Right lobe of liver (tissue), 6 donors: ENCODE measurements around the gene SMOC1. TPM values are rescaled to one million over a fixed set of nuclear protein-coding genes. Genes with fewer than 3 reads are reported as not detected.
A peak's percentile ranks its signal among the peaks of the same experiment; 100 is the strongest.

ENCODE experiments used
- ATAC-seq, 4 donors: fragments of 200-7000 bp; cut with Tn5 transposase; one replicate each; pipeline ENCODE4 v1.9.1; 2020; ENCODE audit warnings: mild to moderate bottlenecking in 4 of 4, moderate library complexity in 4 of 4
- DNase-seq, 3 donors: peaks; one replicate each; pipeline ENCODE4 v3.0.0-alpha.2; 2020
- H3K27ac ChIP-seq, 3 donors: fragments of 200-600 bp; one replicate each; pipeline ENCODE4 v1.8.0; 2022
- H3K27me3 ChIP-seq, 2 donors: fragments of 200-600 bp; one replicate each; pipeline ENCODE4 v1.8.0; 2022
- H3K36me3 ChIP-seq, 4 donors: fragments of 200-600 bp; sonication (generic) in 1 of 4; one replicate each; pipeline versions ENCODE4 v1.5.1 to v1.8.0; 2017 to 2022; ENCODE audit warnings: control low read depth in 1 of 4
- H3K4me1 ChIP-seq, 4 donors: fragments of 200-600 bp; sonication (generic) in 1 of 4; one replicate each; pipeline versions ENCODE4 v1.5.1 to v1.8.0; 2017 to 2022; ENCODE audit warnings: control low read depth in 1 of 4
- H3K4me3 ChIP-seq, 3 donors: fragments of 200-600 bp; one replicate each; pipeline ENCODE4 v1.8.0; 2022
- H3K9me3 ChIP-seq, 4 donors: fragments of 200-600 bp; sonication (generic) in 1 of 4; one replicate each; pipeline versions ENCODE4 v1.5.1 to v1.8.0; 2017 to 2022; ENCODE audit warnings: control low read depth in 1 of 4
- POLR2A ChIP-seq: fragments of 450-650 bp; IDR thresholded peaks from one replicate; pipeline ENCODE4 v1.6.1; 2017; ENCODE audit warnings: antibody characterized with exemption, mild to moderate bottlenecking
- WGBS: methylation state at CpG from one replicate; pipeline ENCODE4 v1.1.6; 2018; ENCODE audit warnings: low coverage, low lambda C conversion rate; ENCODE audit not compliant: insufficient coverage; ENCODE audit errors: missing lambda C conversion rate; 5-methylcytosine and 5-hydroxymethylcytosine counted together
- intact Hi-C, 2 donors: fragments of 100-400 bp; cut with DNase I; formaldehyde crosslinking; loops; one replicate each; pipeline versions ENCODE4 v1.11.2 to v1.14.1; 2022
- total RNA-seq, 6 experiments: library from RNA; depleted of rRNA in 2 of 6; stranded (reverse); fragments of >200 nt in 2 of 6; fragmentation: NEBNext Ultra II Directional in 3 of 6; extraction: Animal tissue kit (Norgen Biotek cat#: 25700) in 3 of 6; gene quantifications; one replicate each; pipeline versions ENCODE4 v1.1.0 to v1.2.4, GENCODE V29; 2016 to 2023
- TF ChIP-seq, protein P1 (sequence below), 4 donors: fragments of 200-600 bp in 3 of 4; fragments of 450-650 bp in 1 of 4; IDR thresholded peaks; one replicate each; pipeline versions ENCODE4 v1.5.1 to v1.8.0; 2016 to 2022; ENCODE audit warnings: antibody characterized with exemption in 4 of 4, mild to moderate bottlenecking in 2 of 4
- donor health status: DM: no; HTN: yes; CAD: no.
- donor health status: DM: no; HTN: no; CAD: no.
- donor health status: DM: no; HTN: no; CAD: no.
- donor health status: DM: no; HTN: yes; CAD: no.
- donor health status: DM: no; HTN: yes; CAD: no.

The SMOC1 gene
- total RNA-seq, 6 experiments from 2014 or later: 22.3 to 88.5 (median 45.4) TPM

DNA sequence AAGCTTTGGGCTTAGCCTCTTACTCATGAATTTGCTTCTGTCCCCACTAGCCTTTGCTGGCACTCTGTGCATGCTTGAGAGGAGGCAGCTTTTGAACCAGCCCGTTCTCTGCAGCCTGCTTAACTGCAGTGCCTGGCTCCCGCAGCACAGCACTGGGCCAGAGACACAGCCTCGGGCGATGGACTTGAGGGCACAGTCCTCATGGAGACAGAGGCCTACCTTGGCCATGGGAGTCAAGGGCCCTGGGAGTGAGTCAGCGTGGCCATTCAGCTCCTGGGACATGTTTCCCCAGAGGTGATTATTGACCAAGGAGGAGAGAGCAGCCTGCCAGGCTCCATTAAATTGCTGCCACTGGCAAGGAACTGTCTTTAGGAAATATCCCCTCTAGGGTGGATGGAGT lies 93.5 kb downstream of the SMOC1 start:
- ATAC-seq (peak in 1 of 4 donors; percentile 25), DNase-seq (no peak)
- Histone ChIP-seq H3K4me3 (no peak overlapping the region), H3K27me3 (no peaks in the 10 kb centered on the region), H3K36me3 (peaks cover 0 to 10% (median 0%) of the 10 kb centered on the region in 4 donors), H3K27ac (no peak overlapping the region), H3K4me1 (no peaks in the 10 kb centered on the region), H3K9me3 (no peaks in the 10 kb centered on the region)
- 100% methylated on average over 1 of the region's 5 CpGs for WGBS
- TF ChIP-seq, protein P1, sequence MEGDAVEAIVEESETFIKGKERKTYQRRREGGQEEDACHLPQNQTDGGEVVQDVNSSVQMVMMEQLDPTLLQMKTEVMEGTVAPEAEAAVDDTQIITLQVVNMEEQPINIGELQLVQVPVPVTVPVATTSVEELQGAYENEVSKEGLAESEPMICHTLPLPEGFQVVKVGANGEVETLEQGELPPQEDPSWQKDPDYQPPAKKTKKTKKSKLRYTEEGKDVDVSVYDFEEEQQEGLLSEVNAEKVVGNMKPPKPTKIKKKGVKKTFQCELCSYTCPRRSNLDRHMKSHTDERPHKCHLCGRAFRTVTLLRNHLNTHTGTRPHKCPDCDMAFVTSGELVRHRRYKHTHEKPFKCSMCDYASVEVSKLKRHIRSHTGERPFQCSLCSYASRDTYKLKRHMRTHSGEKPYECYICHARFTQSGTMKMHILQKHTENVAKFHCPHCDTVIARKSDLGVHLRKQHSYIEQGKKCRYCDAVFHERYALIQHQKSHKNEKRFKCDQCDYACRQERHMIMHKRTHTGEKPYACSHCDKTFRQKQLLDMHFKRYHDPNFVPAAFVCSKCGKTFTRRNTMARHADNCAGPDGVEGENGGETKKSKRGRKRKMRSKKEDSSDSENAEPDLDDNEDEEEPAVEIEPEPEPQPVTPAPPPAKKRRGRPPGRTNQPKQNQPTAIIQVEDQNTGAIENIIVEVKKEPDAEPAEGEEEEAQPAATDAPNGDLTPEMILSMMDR (IDR thresholded peaks at IDR 0.05): no peak
- TF ChIP-seq POLR2A: no peak
- intact Hi-C loops: no loop called here

DNA sequence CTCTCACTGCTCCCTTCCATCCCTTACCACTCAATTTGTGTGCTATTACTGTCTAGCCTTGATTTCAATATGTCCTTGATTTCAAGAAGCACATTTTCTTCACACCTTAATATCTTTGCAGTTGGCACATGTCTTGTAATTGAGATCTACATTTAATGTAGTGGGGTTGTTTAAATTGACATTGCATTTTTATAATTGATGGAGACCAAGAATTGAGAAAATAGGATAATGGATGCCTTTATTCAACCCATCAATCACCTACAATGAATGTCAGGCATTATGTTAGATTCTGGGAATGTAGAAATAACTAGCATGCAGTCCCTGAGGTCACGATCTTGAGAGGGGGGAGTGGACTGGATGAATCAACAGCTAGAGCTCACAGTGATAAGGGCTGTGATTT lies 94.6 kb downstream of the SMOC1 start:
- peaks cover 0 to 20% (median 3%) of the 10 kb centered on the region in 4 donors for H3K36me3 ChIP-seq
- no peak for ATAC-seq
- TF ChIP-seq, protein P1 (IDR thresholded peaks at IDR 0.05): no peak
- TF ChIP-seq POLR2A: no peak
- H3K4me1 ChIP-seq: no peaks in the 10 kb centered on the region
- no peak overlapping the region for H3K4me3 ChIP-seq
- DNase-seq: no peak
- H3K27me3 ChIP-seq: no peaks in the 10 kb centered on the region
- intact Hi-C loops: no loop called here
- H3K9me3 ChIP-seq: no peaks in the 10 kb centered on the region
- no peak overlapping the region for H3K27ac ChIP-seq
- WGBS: 86% methylated on average over 1 of the region's 1 CpG

DNA sequence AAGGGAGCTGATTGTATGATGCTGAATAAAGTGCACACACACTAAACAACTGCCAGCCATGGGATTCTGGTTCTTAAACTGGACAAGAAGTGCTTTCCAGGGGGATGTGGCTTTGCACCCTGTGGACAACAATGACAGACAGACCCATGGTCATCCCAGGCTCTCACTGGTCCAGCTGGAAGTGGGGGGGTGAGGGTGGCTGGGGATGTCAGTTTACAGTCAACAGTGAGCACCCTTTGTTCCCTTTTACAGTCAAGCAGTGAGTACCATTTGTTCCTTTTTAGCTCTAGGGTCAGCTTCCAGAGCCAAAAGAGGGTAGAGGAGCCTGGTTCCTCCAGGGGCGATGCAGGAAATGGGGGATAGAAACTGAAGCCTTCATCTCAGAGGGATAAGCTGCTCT lies 100.7 kb downstream of the SMOC1 start:
- no CpG with 5 or more reads among the region's 1 CpG for WGBS
- no peaks in the 10 kb centered on the region for H3K27me3 ChIP-seq
- no peaks in the 10 kb centered on the region for H3K4me1 ChIP-seq
- no peak for DNase-seq
- H3K4me3 ChIP-seq: no peak overlapping the region
- intact Hi-C loops: no loop called here
- H3K27ac ChIP-seq: no peak overlapping the region
- ATAC-seq: no peak
- H3K36me3 ChIP-seq: peaks cover 0 to 17% (median 7%) of the 10 kb centered on the region in 4 donors
- TF ChIP-seq POLR2A: no peak
- TF ChIP-seq, protein P1 (IDR thresholded peaks at IDR 0.05): no peak
- H3K9me3 ChIP-seq: no peaks in the 10 kb centered on the region

DNA sequence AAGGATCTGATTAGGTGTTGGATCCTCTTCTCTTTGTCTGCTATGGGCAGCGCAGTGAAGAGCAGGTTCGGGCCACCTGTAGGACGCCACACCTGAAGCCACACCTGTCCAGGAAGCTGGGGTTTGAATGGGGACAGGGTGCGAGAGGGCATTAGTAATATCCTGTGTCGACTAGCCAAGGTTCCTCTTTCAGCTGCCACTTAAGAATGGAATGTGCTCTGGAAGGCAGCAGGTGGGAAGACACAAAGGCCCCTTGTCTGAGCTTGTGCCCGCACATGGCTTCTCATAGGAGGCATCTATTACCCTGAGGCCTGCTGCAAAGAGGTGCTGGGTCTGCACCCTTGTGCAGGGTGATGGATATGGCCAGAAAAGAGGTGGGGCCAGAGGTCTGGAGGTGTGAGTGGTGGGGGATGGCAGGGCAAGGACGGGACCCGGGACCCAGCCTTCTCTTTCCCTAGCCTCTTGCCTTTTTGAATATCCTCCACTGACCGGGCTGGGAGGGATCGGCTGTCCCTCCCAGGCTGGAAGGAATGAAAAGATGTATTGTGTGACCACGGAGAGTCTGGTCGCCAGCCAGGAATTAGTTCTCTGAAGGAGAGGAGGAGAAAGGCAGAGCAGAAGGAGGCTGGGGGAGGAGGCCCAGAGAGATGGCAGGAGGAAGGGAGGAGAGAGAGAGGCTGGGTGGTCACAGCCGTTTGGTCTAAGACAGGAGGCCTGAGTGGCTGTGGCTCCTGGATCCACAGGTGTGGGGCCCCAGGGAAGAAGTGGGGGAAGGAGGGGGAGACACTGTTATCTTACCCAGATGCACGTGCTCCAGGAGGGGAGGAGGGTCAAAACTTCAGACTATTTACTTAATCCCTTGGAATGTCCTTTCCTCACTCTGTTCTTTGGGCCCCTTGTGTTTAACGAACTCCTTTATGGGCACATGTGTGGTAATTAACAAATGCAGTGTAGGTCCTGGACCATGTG lies 101.5 kb downstream of the SMOC1 start:
- no peak overlapping the region for H3K27ac ChIP-seq
- peaks cover 0 to 17% (median 7%) of the 10 kb centered on the region in 4 donors for H3K36me3 ChIP-seq
- no peaks in the 10 kb centered on the region for H3K27me3 ChIP-seq
- TF ChIP-seq, protein P1 (IDR thresholded peaks at IDR 0.05): no peak
- no peak for TF ChIP-seq POLR2A
- WGBS: 75% methylated on average over 11 of the region's 15 CpGs
- H3K4me3 ChIP-seq: no peak overlapping the region
- intact Hi-C loops: no loop called here
- ATAC-seq (no peak), DNase-seq (no peak)
- no peaks in the 10 kb centered on the region for H3K4me1 ChIP-seq
- H3K9me3 ChIP-seq: no peaks in the 10 kb centered on the region
